Transverse colon (tissue), 4 donors: ENCODE measurements around the gene AJM1.

Experiments used
- CTCF ChIP-seq, 5 experiments: fragments of 200-600 bp in 3 of 5; fragments of 450-650 bp in 2 of 5; sonication (generic) in 3 of 5; IDR thresholded peaks; 1 replicate in 2 of 5; 2 replicates in 3 of 5; pipeline ENCODE4 v1.5.1; 2016 to 2017; ENCODE audit warnings: antibody characterized with exemption in 5 of 5, inconsistent platforms in 3 of 5, mild to moderate bottlenecking in 2 of 5, moderate library complexity in 1 of 5
- EP300 ChIP-seq: sonication (generic); formaldehyde crosslinking; IDR thresholded peaks from one replicate; pipeline ENCODE4 v1.6.1; 2017; ENCODE audit warnings: antibody characterized with exemption, low read depth
- POLR2A ChIP-seq: fragments of 450-650 bp; IDR thresholded peaks from one replicate; pipeline ENCODE4 v1.6.1; 2016; ENCODE audit warnings: antibody characterized with exemption, mild to moderate bottlenecking, moderate library complexity
- POLR2AphosphoS5 ChIP-seq, 3 donors: sonication (generic); formaldehyde crosslinking; IDR thresholded peaks; one replicate each; pipeline ENCODE4 v1.6.1; 2016; ENCODE audit warnings: antibody characterized with exemption in 3 of 3

DNA sequence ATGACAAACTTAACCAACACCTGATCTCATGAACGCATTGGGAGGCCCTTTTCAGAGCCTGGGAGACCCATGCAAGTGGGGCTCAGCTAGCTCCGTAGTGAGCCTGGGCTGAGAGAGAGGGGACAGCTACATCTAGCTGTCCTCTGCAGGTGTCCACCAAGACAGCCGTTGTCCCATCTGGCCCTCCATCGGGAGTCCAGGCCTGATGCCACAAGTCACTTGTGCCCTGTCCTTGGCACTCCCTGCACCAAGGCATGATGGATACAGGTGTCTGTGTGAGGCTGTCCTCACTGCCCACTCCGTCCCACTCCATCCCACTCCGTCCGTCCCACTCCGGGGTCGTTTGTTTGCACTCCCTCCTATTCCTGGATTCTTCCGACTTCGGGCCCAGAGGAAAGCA is 26.4 kb downstream of the AJM1 start:
- no peak for TF ChIP-seq CTCF (IDR thresholded peaks at IDR 0.05)
- no peak for TF ChIP-seq POLR2A
- no peak for TF ChIP-seq EP300
- TF ChIP-seq POLR2AphosphoS5 (IDR thresholded peaks at IDR 0.05) = no peak
